ENCODE data around the gene CNN2. TPM values are rescaled to one million over a fixed set of nuclear protein-coding genes. Genes with fewer than 3 reads are reported as not detected.
A peak's percentile ranks its signal among the peaks of the same experiment; 100 is the strongest.

The CNN2 gene
- total RNA-seq, 4 donors from 2014 or later, result 79.0 to 125 (median 105) TPM

- Histone ChIP-seq H3K9me3 (peaks cover 0 to 13% (median 5%) of the 10 kb centered on the region in 3 donors), H3K4me3 (no peak overlapping the region), H3K36me3 (peaks cover 0 to 9% (median 0%) of the 10 kb centered on the region in 3 donors), H3K27ac (no peak overlapping the region), H3K27me3 (peaks cover 4 to 40% (median 8%) of the 10 kb centered on the region in 4 donors), H3K4me1 (peaks cover 22 to 41% (median 28%) of the 10 kb centered on the region in 3 donors)
- 62 to 82% methylated on average over 5 to 8 of the region's 37 CpGs for WGBS, 2 donors
- intact Hi-C loops (cut with DNase I), result no loop called here
- no peak for DNase-seq
- TF ChIP-seq CTCF (IDR thresholded peaks at IDR 0.05), result no peak
Observed at GRCh38 chr19:1063030-1063908, 36.9 kb downstream of the CNN2 start.

GRCh38 chr19:1063909-1064660, 37.7 kb downstream of the CNN2 start:
- peaks cover 4 to 48% (median 8%) of the 10 kb centered on the region in 4 donors for H3K27me3 ChIP-seq
- no peak for DNase-seq
- H3K4me3 ChIP-seq, result no peak overlapping the region
- peaks cover 0 to 5% (median 0%) of the 10 kb centered on the region in 3 donors for H3K9me3 ChIP-seq
- H3K27ac ChIP-seq, result no peak overlapping the region
- peaks cover 22 to 49% (median 31%) of the 10 kb centered on the region in 3 donors for H3K4me1 ChIP-seq
- WGBS, 2 donors, result 66 to 78% methylated on average over 15 to 28 of the region's 37 CpGs
- intact Hi-C loops (cut with DNase I), result no loop called here
- peaks cover 0 to under 1% (median 0%) of the 10 kb centered on the region in 3 donors for H3K36me3 ChIP-seq
- TF ChIP-seq CTCF (IDR thresholded peaks at IDR 0.05) (no peak), POLR2A (IDR thresholded peaks at IDR 0.05) (no peak)

GRCh38 chr19:1064661-1065605, 38.5 kb downstream of the CNN2 start:
- Histone ChIP-seq H3K27me3 (peaks cover 4 to 56% (median 8%) of the 10 kb centered on the region in 4 donors), H3K27ac (peak overlapping the region in 1 of 4 donors; percentile 21), H3K4me3 (peak overlapping the region in 2 of 4 donors; percentile 13 to 43), H3K9me3 (no peaks in the 10 kb centered on the region), H3K36me3 (no peaks in the 10 kb centered on the region), H3K4me1 (peaks cover 22 to 57% (median 31%) of the 10 kb centered on the region in 3 donors)
- peak; percentile 69 to 94 (median 86) for TF ChIP-seq CTCF (IDR thresholded peaks at IDR 0.05)
- TF ChIP-seq POLR2A (IDR thresholded peaks at IDR 0.05), result no peak
- intact Hi-C loops (cut with DNase I), result no loop called here
- WGBS, 2 donors, result 12 to 21% methylated on average over 16 to 25 of the region's 60 CpGs
- DNase-seq, result no peak

- TF ChIP-seq POLR2A (IDR thresholded peaks at IDR 0.05), result no peak
- no peak for TF ChIP-seq CTCF (IDR thresholded peaks at IDR 0.05)
Observed at GRCh38 chr19:1065606-1066109, 39.2 kb downstream of the CNN2 start.

More at GRCh38 chr19:1065606-1066109, 39.2 kb downstream of the CNN2 start:
- H3K9me3 ChIP-seq, result no peaks in the 10 kb centered on the region
- no peaks in the 10 kb centered on the region for H3K36me3 ChIP-seq
- DNase-seq, result no peak
- intact Hi-C loops (cut with DNase I), result no loop called here
- H3K27ac ChIP-seq, result no peak overlapping the region
- H3K4me1 ChIP-seq, result peaks cover 24 to 64% (median 32%) of the 10 kb centered on the region in 3 donors
- no peak overlapping the region for H3K4me3 ChIP-seq
- peaks cover 4 to 64% (median 10%) of the 10 kb centered on the region in 4 donors for H3K27me3 ChIP-seq
- 0 to 58% methylated on average over 1 to 4 of the region's 17 CpGs for WGBS, 2 donors

Data from esophagus squamous epithelium (tissue), 5 donors.